ENCODE measurements around the gene ATP5MG. TPM values are rescaled to one million over a fixed set of nuclear protein-coding genes. Genes with fewer than 3 reads are reported as not detected.
"Not testable (repeated sequence)": the region's sequence is repeated elsewhere in the genome, so short reads cannot be mapped to it uniquely, and the experiment has no call there.

ATP5MG gene
- polyA plus RNA-seq (2014; cell fraction: cytosol; rRNA removed): 34.8 and 69.6 TPM in 2 replicates
- 24.8 and 26.6 TPM in 2 replicates for polyA plus RNA-seq (2014; cell fraction: nucleus; rRNA removed)

- DNase-seq (ENCODE audit: low spot score): peak; percentile 85
Measured at GRCh38 chr11:118401151-118401879, at the start of gene ATP5MG. ATP5MG (plus strand) TSS chr11:118401606; CDS start chr11:118401666, 60 bp downstream.

- no peak for DNase-seq (ENCODE audit: low spot score)
Measured at GRCh38 chr11:118353084-118353710, 48.2 kb upstream of the ATP5MG start.

GRCh38 chr11:118358071-118358470 lies 43.3 kb upstream of the ATP5MG start:
- DNase-seq (ENCODE audit: low spot score): no peak

- peak; percentile 89 for DNase-seq (ENCODE audit: low spot score)
Measured at GRCh38 chr11:118359295-118359958, 42.0 kb upstream of the ATP5MG start, which contains the start of gene UBE4A. UBE4A (plus strand) TSS chr11:118359600; CDS start chr11:118365081, 5,481 bp downstream.

GRCh38 chr11:118364956-118365615 lies 36.3 kb upstream of the ATP5MG start:
- no peak for DNase-seq (ENCODE audit: low spot score)

GRCh38 chr11:118366287-118366686 lies 35.1 kb upstream of the ATP5MG start:
- DNase-seq (ENCODE audit: low spot score): no peak

GRCh38 chr11:118370774-118371173 lies 30.6 kb upstream of the ATP5MG start:
- DNase-seq (ENCODE audit: low spot score): no peak

- DNase-seq (ENCODE audit: low spot score): no peak
Measured at GRCh38 chr11:118373263-118373662, 28.1 kb upstream of the ATP5MG start.

GRCh38 chr11:118373871-118374270 lies 27.5 kb upstream of the ATP5MG start:
- no peak for DNase-seq (ENCODE audit: low spot score)

- no peak for DNase-seq (ENCODE audit: low spot score)
Measured at GRCh38 chr11:118374729-118375128, 26.7 kb upstream of the ATP5MG start.

- no peak for DNase-seq (ENCODE audit: low spot score)
Measured at GRCh38 chr11:118375978-118376377, 25.4 kb upstream of the ATP5MG start.

GRCh38 chr11:118379497-118379896 lies 21.9 kb upstream of the ATP5MG start:
- DNase-seq (ENCODE audit: low spot score): no peak

GRCh38 chr11:118380571-118380970 lies 20.8 kb upstream of the ATP5MG start:
- DNase-seq (ENCODE audit: low spot score): no peak

- no peak for DNase-seq (ENCODE audit: low spot score)
Measured at GRCh38 chr11:118382954-118383353, 18.5 kb upstream of the ATP5MG start.

GRCh38 chr11:118383657-118384056 lies 17.7 kb upstream of the ATP5MG start:
- DNase-seq (ENCODE audit: low spot score): no peak

- DNase-seq (ENCODE audit: low spot score): no peak
Measured at GRCh38 chr11:118396097-118396501, 5.3 kb upstream of the ATP5MG start.

GRCh38 chr11:118397448-118397847 lies 4.0 kb upstream of the ATP5MG start:
- no peak for DNase-seq (ENCODE audit: low spot score)

GRCh38 chr11:118398791-118399559 lies 2.4 kb upstream of the ATP5MG start:
- no peak for DNase-seq (ENCODE audit: low spot score)

- no peak for DNase-seq (ENCODE audit: low spot score)
Measured at GRCh38 chr11:118401880-118402590, 629 bp downstream of the ATP5MG start.

GRCh38 chr11:118402594-118402993 lies 1.2 kb downstream of the ATP5MG start:
- DNase-seq (ENCODE audit: low spot score): not testable (repeated sequence)

All from SK-N-DZ (cell line).